Left cardiac atrium (tissue), 4 donors: ENCODE data around the gene OBP2B. TPM values are rescaled to one million over a fixed set of nuclear protein-coding genes. Genes with fewer than 3 reads are reported as not detected.
"Not testable (repeated sequence)": the region's sequence is repeated elsewhere in the genome, so short reads cannot be mapped to it uniquely, and the experiment has no call there.

Experiments used
- ATAC-seq, 2 donors: fragments of 200-7000 bp; cut with Tn5 transposase; one replicate each; pipeline ENCODE4 v1.9.1; 2020; ENCODE audit warnings: mild to moderate bottlenecking in 2 of 2, moderate library complexity in 2 of 2
- DNase-seq: peaks from one replicate; pipeline ENCODE4 v3.0.0-alpha.2; 2020
- intact Hi-C, 2 donors: fragments of 100-400 bp; cut with DNase I; formaldehyde crosslinking; loops; one replicate each; pipeline versions ENCODE4 v1.14.1 to v1.15.1; 2022 to 2023
- total RNA-seq, 2 donors: library from RNA; stranded (reverse); fragmentation: NEBNext Ultra II Directional; extraction: Animal tissue kit (Norgen Biotek cat#: 25700); gene quantifications; one replicate each; pipeline ENCODE4 v1.2.1, GENCODE V29; 2021
- donor health status: DM: no; HTN: yes; CAD: no.
- donor health status: DM: no; HTN: yes; CAD: no; lungs with severe emphysema.
- donor health status: DM: yes; HTN: yes; CAD: no.
- donor health status: Dilated cardiomyopathy.

Gene OBP2B
- total RNA-seq, 2 donors from 2014 or later = not detected

GRCh38 chr9:133205481-133205887 lies 3.6 kb downstream of the OBP2B start:
- DNase-seq, intact Hi-C loops, ATAC-seq: not testable (repeated sequence)

- ATAC-seq (no peak), DNase-seq (no peak)
- intact Hi-C loops = no loop called here
Measured at GRCh38 chr9:133204993-133205336, 4.1 kb downstream of the OBP2B start.

- intact Hi-C loops = no loop called here
- ATAC-seq (no peak), DNase-seq (no peak)
Measured at GRCh38 chr9:133204335-133204992, 4.6 kb downstream of the OBP2B start.

DNA sequence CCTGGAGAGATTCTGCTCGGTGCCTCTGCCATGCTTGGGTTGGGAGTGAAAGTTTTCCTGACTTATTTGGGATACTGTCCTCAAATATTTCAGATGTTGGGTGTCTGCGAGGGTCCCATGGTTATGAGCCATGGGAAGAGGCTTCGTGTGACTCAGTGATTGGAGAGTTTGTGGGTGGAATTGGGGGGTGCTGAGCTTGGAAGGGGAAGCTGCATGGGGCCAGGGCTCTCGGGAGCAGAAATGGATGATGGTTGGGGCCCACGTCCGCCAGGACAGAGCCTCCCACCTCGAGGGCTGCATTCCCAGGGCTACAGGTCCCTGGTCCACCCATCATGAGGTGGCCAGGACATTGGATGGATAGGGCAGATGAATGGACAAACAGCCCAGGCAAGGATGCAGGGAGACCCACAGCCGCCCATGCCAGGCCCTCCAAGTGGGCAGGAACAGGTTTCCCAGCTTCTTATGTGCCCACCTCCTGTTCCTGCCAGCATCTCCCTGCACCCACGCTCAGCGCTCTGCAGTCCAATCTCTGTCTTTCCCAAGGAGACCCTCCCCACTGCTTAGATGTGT lies 5.5 kb downstream of the OBP2B start:
- no peak for ATAC-seq
- no peak for DNase-seq
- intact Hi-C loops = no loop called here

- ATAC-seq = no peak
- intact Hi-C loops = no loop called here
- DNase-seq = no peak
Measured at GRCh38 chr9:133202688-133203453, 6.2 kb downstream of the OBP2B start.

DNA sequence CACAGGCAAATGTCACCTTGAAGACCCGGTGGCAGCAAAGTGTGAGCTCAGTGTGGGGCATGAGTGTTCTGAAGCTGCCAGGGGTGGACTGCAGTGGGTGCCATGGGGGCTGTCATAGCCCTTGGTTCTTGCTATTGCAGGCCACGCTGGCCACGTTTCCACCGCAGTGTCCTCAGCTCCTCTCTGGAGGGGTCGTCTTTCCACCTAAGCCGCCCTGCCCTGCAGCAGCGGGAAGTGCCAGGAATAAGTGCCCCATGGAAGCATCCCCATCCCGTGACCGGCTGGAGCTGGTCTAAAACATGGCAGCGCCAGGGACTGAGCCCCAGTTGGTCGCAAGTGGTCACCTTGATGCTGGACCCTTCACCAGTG lies 6.9 kb downstream of the OBP2B start:
- no peak for ATAC-seq
- no peak for DNase-seq
- intact Hi-C loops = no loop called here

- ATAC-seq (no peak), DNase-seq (no peak)
- intact Hi-C loops = no loop called here
Measured at GRCh38 chr9:133201424-133202144, 7.5 kb downstream of the OBP2B start.

DNA sequence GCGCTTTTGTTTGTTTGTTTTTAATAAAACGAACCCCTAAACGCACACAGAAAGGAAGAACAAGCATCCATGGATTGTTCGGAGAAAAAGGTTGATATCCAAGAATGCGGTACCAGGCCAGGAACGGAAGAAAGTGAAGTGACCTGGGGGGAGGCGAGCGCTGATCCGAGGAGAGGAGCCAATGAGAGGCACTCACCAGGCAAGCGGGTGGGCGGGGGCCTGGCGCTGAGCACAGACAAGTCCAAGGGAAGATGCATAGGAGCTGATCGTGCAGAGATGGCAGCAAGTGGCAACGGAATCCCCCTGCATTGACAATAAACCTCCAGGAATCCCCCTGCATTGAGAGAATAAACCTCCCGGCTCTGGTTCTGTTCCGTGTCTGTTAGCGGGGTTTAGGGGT lies 8.4 kb downstream of the OBP2B start:
- ATAC-seq = no peak
- DNase-seq = no peak
- intact Hi-C loops = no loop called here

GRCh38 chr9:133199648-133200321 lies 9.3 kb downstream of the OBP2B start:
- peak; percentile 51 for DNase-seq
- peak in 1 of 2 donors; percentile 55 for ATAC-seq
- intact Hi-C loops = no loop called here

- ATAC-seq = no peak
- intact Hi-C loops = no loop called here
- DNase-seq = no peak
Measured at GRCh38 chr9:133195029-133195428, 14.0 kb downstream of the OBP2B start.

DNA sequence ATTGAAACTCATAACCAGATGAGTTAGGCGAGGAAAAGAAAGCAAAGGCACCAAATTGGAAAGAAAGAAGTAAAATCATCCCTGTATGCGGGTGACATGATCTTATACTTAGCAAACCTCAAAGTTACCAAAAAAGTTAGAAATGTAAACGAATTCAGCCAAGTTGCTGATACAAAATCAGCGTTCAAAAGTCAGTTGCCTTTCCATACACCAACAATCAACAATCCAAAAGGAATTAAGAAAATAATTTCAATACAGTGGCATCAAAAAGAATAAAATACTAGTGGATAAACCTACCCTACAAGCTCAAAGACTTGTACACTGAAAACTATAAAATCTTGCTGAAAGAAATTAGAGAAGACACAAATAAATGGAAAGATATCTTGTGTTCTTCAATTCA lies 14.5 kb downstream of the OBP2B start:
- no peak for ATAC-seq
- intact Hi-C loops = no loop called here

DNA sequence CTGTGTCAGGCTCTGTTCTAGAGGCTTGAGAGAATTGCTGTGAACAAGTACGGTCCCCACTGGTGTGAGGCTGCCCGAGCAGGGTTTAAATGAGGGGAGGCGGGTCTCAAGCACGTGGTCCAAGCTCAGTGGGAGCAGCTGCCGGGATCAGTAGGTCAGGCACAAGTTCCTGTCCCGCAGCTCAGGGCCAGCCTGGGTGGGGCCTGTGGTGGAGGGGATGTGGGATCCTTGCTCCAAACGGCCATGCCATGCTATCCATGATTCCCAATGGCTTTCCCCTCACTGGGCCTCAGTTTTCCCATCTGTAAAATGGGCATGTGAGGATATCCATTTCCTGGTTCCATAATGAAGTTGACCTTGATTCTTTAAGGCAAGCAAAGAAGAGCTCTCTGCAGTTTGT lies 17.1 kb downstream of the OBP2B start:
- DNase-seq = no peak
- ATAC-seq = no peak
- intact Hi-C loops = no loop called here

More for the DNA sequence above, 14.5 kb downstream of the OBP2B start:
- DNase-seq = no peak

DNA sequence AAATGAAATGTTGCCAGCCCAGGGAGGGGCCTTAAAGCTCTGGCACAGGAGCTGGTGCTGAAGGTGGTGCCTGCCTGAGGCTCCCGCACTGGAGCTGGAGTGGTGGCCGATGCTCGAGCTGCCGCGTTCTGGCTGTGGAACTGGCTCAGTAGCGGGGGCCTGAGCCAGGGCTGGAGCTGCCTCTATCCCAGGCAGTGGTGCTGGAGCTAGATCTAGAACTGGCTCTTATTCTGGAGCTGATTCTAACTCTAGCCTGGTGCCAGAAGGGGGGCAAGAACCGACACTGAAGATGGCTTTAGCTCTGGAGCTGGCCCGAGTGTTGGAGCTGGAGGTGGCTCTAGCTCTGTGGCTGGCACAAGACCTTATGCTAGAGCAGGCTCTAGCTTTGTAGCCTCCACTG lies 19.2 kb downstream of the OBP2B start:
- intact Hi-C loops = loop anchor here (5.0 to 10.0 kb wide), 3 partner anchors 82 to 137 kb away; partner anchors contain the start of gene ABO (in 1 of the 2)
- ATAC-seq (no peak), DNase-seq (no peak)

DNA sequence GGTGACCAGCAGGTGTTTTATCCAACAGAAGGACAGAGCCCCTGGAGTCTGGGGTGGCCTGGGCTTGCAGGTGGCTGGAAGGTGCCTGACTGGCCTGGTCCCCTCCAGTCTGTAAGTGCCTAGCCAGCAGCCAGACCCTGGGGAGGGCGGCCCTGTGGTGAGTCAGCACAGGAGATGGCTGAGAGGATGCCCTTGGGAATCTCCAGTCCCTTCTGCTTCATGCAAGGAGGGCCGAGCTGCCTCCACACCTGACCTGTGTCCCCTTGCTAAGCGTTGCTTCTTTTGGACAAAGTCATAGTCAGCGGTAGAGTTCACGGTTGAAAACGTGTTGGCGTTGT lies 20.2 kb downstream of the OBP2B start:
- DNase-seq (no peak), ATAC-seq (no peak)
- intact Hi-C loops = loop anchor here (5.0 to 10.0 kb wide), 3 partner anchors 83 to 138 kb away; partner anchors contain the start of gene ABO (in 1 of the 2)

DNA sequence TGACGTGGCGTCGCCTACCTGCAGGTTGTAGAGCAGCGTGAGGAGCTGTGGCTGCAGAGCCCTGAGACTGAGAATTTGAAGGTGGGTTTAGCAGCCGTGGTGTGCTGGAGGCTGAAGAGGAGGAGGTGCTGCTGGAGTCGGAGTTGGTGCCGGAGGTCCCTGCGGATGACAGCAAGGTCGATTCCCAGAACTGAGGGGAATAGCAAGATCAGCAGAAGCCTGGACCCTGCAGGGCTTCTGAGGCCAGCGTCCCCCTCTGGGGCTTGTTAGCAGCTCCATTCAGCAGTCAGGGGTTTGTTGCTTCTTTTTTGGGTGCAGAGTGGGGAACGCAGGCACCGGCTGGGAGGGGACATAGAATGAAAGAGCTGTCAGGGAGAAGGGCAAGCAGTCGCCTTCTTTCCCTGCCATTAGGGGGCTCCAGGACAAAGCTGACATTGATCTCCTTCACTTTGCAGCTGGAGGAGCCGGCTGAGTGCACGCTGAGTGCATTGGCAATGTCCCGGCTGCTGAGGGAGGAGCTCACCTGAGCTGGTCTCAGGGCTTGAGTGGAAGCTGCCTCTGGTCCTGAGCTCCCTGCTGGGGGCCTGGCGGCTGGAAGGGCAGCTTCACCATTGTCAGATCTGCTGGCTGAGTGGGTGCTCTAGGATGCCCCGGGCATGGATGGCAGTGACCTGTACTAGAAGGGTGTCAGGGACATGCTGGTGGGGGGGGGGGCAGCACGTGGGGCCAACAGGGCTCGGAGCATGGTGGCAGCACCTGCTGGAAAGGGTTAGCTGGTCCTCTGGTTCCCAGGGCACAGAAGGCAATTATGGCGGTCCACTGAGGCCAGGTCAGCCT lies 20.8 kb downstream of the OBP2B start:
- intact Hi-C loops = loop anchor here (5.0 to 10.0 kb wide), 3 partner anchors 84 to 139 kb away; partner anchors contain the start of gene ABO (in 1 of the 2)
- no peak for ATAC-seq
- no peak for DNase-seq

DNA sequence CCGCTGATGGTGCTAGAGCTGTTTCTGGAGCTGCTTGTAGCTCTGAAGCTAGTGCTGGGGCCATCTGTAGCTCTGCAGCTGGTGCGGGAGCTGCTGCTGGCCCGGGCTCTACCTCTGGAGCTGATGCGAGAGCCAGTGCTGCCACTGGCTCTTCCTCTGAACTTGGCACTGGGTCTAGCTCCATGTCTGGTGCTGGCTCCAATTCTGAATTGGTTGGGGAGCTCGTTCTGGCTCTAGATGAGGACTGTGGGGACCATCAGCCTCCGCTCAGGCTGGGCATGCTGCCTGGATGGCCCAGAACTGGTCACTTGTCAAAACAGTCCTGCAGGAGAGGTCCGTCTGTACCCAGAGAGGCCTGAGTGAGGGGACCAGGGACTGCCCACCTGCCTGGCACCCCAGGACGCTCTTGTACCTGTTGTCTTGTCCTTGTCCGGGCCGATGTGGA lies 21.5 kb downstream of the OBP2B start:
- ATAC-seq (no peak), DNase-seq (no peak)
- intact Hi-C loops = loop anchor here (5.0 to 10.0 kb wide), 3 partner anchors 85 to 140 kb away; partner anchors contain the start of gene ABO (in 1 of the 2)

GRCh38 chr9:133186736-133187135 lies 22.3 kb downstream of the OBP2B start:
- DNase-seq (no peak), ATAC-seq (no peak)
- intact Hi-C loops = loop anchor here (5.0 to 10.0 kb wide), 3 partner anchors 86 to 141 kb away; partner anchors contain the start of gene ABO (in 1 of the 2)

GRCh38 chr9:133184971-133185370 lies 24.1 kb downstream of the OBP2B start:
- no peak for DNase-seq
- ATAC-seq = peak; percentile 76 to 82
- intact Hi-C loops = loop anchor here (2.0 to 10.0 kb wide), 5 partner anchors 87 to 302 kb away; partner anchors contain the start of gene ABO (in 1 of the 2)
